ENCODE results near the gene B3GALT4. TPM values are rescaled to one million over a fixed set of nuclear protein-coding genes. Genes with fewer than 3 reads are reported as not detected.
A peak's percentile ranks its signal among the peaks of the same experiment; 100 is the strongest.

B3GALT4 gene
- total and polyA plus RNA-seq, 2 of the 13 experiments (the other 11 are each of a cell fraction or from before 2014, with no cell fraction given) = 0.04 to 0.27 TPM

DNA sequence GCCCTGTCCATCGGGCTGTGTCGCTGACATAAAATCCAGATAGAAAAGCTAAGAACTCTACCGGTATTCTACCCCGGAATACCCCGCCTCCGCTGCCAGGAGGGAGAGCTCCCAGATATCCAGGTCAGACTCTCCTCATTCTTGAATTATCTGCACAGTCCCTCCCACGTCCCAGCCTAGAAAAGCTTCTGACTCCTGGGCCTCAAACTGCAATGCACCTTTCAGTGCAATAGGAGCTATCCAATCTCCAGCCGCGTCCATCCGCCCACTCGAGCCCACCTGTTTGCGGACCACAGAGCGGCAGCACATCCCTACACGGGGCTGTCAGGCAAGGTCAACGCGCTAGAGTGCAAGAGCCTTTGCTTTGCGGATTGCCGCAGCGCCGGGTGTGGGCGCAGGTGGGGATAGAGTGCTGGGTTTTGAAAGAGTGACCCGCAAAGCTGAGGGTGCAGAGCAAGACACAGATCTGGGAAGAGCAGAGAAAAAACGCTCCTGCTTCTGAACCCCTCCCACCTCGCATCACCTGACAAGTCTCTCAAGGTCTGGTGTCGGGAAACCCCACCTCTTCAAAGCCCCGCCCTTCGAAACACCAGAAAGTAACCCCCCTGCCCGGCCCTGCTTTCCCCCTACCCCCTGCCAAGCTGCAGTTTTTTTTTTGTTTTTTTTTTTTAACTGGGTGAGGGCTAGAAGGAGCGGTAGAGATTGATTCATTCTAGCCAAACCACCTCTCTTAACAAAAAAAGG is 35.6 kb downstream of the B3GALT4 start (continued):
- TF ChIP-seq, protein P1, sequence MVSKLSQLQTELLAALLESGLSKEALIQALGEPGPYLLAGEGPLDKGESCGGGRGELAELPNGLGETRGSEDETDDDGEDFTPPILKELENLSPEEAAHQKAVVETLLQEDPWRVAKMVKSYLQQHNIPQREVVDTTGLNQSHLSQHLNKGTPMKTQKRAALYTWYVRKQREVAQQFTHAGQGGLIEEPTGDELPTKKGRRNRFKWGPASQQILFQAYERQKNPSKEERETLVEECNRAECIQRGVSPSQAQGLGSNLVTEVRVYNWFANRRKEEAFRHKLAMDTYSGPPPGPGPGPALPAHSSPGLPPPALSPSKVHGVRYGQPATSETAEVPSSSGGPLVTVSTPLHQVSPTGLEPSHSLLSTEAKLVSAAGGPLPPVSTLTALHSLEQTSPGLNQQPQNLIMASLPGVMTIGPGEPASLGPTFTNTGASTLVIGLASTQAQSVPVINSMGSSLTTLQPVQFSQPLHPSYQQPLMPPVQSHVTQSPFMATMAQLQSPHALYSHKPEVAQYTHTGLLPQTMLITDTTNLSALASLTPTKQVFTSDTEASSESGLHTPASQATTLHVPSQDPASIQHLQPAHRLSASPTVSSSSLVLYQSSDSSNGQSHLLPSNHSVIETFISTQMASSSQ (IDR thresholded peaks at IDR 0.05; ENCODE audit: low read depth) = no peak
- TF ChIP-seq, protein P1 (CRISPR knock-in tag; IDR thresholded peaks at IDR 0.05; ENCODE audit: borderline replicate concordance) = peak; percentile 44; the same call in 1 of the 2 replicates
- TF ChIP-seq IRF2 (CRISPR knock-in tag; IDR thresholded peaks at IDR 0.05) (peak; percentile 79; the same call in 1 of the 2 replicates), ZNF441 (CRISPR knock-in tag; IDR thresholded peaks at IDR 0.05; ENCODE audit: borderline replicate concordance) (no peak), RNF2 (conservative IDR thresholded peaks at IDR 0.05; ENCODE audit: low read depth) (0 out of 2 replicates have a peak, but pooled peaks have one; percentile 50), ZNF709 (CRISPR knock-in tag; IDR thresholded peaks at IDR 0.05) (no peak), ZNF777 (CRISPR knock-in tag; IDR thresholded peaks at IDR 0.05) (no peak), SMAD9 (CRISPR knock-in tag; IDR thresholded peaks at IDR 0.05) (no peak), ZNF788 (CRISPR knock-in tag; IDR thresholded peaks at IDR 0.05; ENCODE audit: borderline replicate concordance) (peak; percentile 84), ZNF570 (CRISPR knock-in tag; IDR thresholded peaks at IDR 0.05; ENCODE audit: borderline replicate concordance) (no peak), AGO2 (optimal IDR thresholded peaks at IDR 0.05; ENCODE audit: low read depth, low read length) (no peak)
- TF ChIP-seq, protein P2, sequence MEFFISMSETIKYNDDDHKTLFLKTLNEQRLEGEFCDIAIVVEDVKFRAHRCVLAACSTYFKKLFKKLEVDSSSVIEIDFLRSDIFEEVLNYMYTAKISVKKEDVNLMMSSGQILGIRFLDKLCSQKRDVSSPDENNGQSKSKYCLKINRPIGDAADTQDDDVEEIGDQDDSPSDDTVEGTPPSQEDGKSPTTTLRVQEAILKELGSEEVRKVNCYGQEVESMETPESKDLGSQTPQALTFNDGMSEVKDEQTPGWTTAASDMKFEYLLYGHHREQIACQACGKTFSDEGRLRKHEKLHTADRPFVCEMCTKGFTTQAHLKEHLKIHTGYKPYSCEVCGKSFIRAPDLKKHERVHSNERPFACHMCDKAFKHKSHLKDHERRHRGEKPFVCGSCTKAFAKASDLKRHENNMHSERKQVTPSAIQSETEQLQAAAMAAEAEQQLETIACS (CRISPR knock-in tag; IDR thresholded peaks at IDR 0.05) = no peak
- TF ChIP-seq, protein P3, sequence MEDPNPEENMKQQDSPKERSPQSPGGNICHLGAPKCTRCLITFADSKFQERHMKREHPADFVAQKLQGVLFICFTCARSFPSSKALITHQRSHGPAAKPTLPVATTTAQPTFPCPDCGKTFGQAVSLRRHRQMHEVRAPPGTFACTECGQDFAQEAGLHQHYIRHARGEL (CRISPR knock-in tag; IDR thresholded peaks at IDR 0.05) = peak; percentile 61; the same call in 1 of the 2 replicates
- TF ChIP-seq, protein P4, sequence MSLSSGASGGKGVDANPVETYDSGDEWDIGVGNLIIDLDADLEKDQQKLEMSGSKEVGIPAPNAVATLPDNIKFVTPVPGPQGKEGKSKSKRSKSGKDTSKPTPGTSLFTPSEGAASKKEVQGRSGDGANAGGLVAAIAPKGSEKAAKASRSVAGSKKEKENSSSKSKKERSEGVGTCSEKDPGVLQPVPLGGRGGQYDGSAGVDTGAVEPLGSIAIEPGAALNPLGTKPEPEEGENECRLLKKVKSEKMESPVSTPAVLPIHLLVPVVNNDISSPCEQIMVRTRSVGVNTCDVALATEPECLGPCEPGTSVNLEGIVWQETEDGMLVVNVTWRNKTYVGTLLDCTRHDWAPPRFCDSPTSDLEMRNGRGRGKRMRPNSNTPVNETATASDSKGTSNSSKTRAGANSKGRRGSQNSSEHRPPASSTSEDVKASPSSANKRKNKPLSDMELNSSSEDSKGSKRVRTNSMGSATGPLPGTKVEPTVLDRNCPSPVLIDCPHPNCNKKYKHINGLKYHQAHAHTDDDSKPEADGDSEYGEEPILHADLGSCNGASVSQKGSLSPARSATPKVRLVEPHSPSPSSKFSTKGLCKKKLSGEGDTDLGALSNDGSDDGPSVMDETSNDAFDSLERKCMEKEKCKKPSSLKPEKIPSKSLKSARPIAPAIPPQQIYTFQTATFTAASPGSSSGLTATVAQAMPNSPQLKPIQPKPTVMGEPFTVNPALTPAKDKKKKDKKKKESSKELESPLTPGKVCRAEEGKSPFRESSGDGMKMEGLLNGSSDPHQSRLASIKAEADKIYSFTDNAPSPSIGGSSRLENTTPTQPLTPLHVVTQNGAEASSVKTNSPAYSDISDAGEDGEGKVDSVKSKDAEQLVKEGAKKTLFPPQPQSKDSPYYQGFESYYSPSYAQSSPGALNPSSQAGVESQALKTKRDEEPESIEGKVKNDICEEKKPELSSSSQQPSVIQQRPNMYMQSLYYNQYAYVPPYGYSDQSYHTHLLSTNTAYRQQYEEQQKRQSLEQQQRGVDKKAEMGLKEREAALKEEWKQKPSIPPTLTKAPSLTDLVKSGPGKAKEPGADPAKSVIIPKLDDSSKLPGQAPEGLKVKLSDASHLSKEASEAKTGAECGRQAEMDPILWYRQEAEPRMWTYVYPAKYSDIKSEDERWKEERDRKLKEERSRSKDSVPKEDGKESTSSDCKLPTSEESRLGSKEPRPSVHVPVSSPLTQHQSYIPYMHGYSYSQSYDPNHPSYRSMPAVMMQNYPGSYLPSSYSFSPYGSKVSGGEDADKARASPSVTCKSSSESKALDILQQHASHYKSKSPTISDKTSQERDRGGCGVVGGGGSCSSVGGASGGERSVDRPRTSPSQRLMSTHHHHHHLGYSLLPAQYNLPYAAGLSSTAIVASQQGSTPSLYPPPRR (CRISPR knock-in tag; IDR thresholded peaks at IDR 0.05; ENCODE audit: borderline replicate concordance) = no peak
- TF ChIP-seq, protein P5, sequence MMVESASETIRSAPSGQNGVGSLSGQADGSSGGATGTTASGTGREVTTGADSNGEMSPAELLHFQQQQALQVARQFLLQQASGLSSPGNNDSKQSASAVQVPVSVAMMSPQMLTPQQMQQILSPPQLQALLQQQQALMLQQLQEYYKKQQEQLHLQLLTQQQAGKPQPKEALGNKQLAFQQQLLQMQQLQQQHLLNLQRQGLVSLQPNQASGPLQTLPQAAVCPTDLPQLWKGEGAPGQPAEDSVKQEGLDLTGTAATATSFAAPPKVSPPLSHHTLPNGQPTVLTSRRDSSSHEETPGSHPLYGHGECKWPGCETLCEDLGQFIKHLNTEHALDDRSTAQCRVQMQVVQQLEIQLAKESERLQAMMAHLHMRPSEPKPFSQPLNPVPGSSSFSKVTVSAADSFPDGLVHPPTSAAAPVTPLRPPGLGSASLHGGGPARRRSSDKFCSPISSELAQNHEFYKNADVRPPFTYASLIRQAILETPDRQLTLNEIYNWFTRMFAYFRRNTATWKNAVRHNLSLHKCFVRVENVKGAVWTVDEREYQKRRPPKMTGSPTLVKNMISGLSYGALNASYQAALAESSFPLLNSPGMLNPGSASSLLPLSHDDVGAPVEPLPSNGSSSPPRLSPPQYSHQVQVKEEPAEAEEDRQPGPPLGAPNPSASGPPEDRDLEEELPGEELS (CRISPR knock-in tag; IDR thresholded peaks at IDR 0.05) = peak; percentile 39; the same call in 1 of the 2 replicates
